Cardiac muscle cell (in vitro differentiated cells and primary cell): ENCODE results near the gene MPZL2. TPM values are rescaled to one million over a fixed set of nuclear protein-coding genes. Genes with fewer than 3 reads are reported as not detected.

Experiments used
- DNase-seq, 2 donors: peaks; one replicate each; pipeline versions ENCODE4 v3.0.0 to v3.0.0-alpha.2; 2010 to 2017; ENCODE audit warnings: low read depth in 1 of 2, low spot score in 1 of 2
- H3K27ac ChIP-seq: fragments of 200-600 bp; sonication (generic); 2 replicates; pipeline ENCODE4 v1.5.1; 2016
- H3K27me3 ChIP-seq: fragments of 200-600 bp; sonication (generic); 2 replicates; pipeline ENCODE4 v1.6.0; 2016; ENCODE audit warnings: control low read depth
- H3K36me3 ChIP-seq: fragments of 200-600 bp; sonication (generic); 2 replicates; pipeline ENCODE4 v1.5.1; 2016; ENCODE audit warnings: control low read depth
- H3K4me1 ChIP-seq: fragments of 200-600 bp; sonication (generic); 2 replicates; pipeline ENCODE4 v1.8.1; 2017; ENCODE audit warnings: low read depth, mild to moderate bottlenecking, mixed run types
- H3K4me3 ChIP-seq: fragments of 200-600 bp; sonication (generic); 2 replicates; pipeline ENCODE4 v1.5.1; 2016; ENCODE audit warnings: mild to moderate bottlenecking
- H3K9me3 ChIP-seq: fragments of 200-600 bp; sonication (generic); 2 replicates; pipeline ENCODE4 v1.5.1; 2017; ENCODE audit warnings: low read depth, mild to moderate bottlenecking, control low read depth
- CTCF ChIP-seq: IDR thresholded peaks from 2 replicates; pipeline ENCODE4 v1.5.1; 2012; ENCODE audit warnings: low read depth, mild to moderate bottlenecking, low read length
- polyA plus RNA-seq: library from polyadenylated mRNA; unstranded; fragments of >200 nt; fragmentation: Nextera tagmentation; extraction: Ambion mirVana; gene quantifications from 2 replicates; pipeline ENCODE4 v1.2.1, GENCODE V29; 2016
- total RNA-seq: library from RNA; depleted of rRNA; stranded (reverse); fragments of >200 nt; gene quantifications from 2 replicates; pipeline ENCODE4 v1.2.3, GENCODE V29; 2016

MPZL2 gene
- total and polyA plus RNA-seq, 2 experiments from 2014 or later, result 0.13 TPM; not detected in 1

GRCh38 chr11:118275176-118275575 is 11.1 kb upstream of the MPZL2 start:
- Histone ChIP-seq H3K36me3 (no peaks in the 10 kb centered on the region), H3K27me3 (peaks cover 41% of the 10 kb centered on the region), H3K27ac (no peak overlapping the region), H3K4me3 (no peak overlapping the region), H3K4me1 (no peaks in the 10 kb centered on the region), H3K9me3 (no peaks in the 10 kb centered on the region)
- peak in 1 of 2 donors; percentile 64 for DNase-seq
- TF ChIP-seq CTCF, result no peak

- no peaks in the 10 kb centered on the region for H3K9me3 ChIP-seq
- no peak overlapping the region for H3K27ac ChIP-seq
- DNase-seq, result no peak
- no peak for TF ChIP-seq CTCF
- H3K36me3 ChIP-seq, result no peaks in the 10 kb centered on the region
- H3K4me3 ChIP-seq, result no peak overlapping the region
- H3K27me3 ChIP-seq, result peaks cover 51% of the 10 kb centered on the region
- H3K4me1 ChIP-seq, result no peaks in the 10 kb centered on the region
Observed at GRCh38 chr11:118274186-118274585, 10.1 kb upstream of the MPZL2 start.

GRCh38 chr11:118272001-118272400 is 7.9 kb upstream of the MPZL2 start:
- H3K27ac ChIP-seq, result no peak overlapping the region
- H3K27me3 ChIP-seq, result peaks cover 67% of the 10 kb centered on the region
- DNase-seq, result no peak

GRCh38 chr11:118267486-118267885 is 3.4 kb upstream of the MPZL2 start:
- Histone ChIP-seq H3K9me3 (no peaks in the 10 kb centered on the region), H3K4me3 (no peak overlapping the region), H3K27me3 (peaks cover 76% of the 10 kb centered on the region), H3K36me3 (no peaks in the 10 kb centered on the region), H3K27ac (no peak overlapping the region), H3K4me1 (no peaks in the 10 kb centered on the region)
- DNase-seq, result no peak
- no peak for TF ChIP-seq CTCF

More at GRCh38 chr11:118272001-118272400, 7.9 kb upstream of the MPZL2 start:
- Histone ChIP-seq H3K4me1 (no peaks in the 10 kb centered on the region), H3K4me3 (no peak overlapping the region), H3K36me3 (no peaks in the 10 kb centered on the region), H3K9me3 (no peaks in the 10 kb centered on the region)
- no peak for TF ChIP-seq CTCF

GRCh38 chr11:118265954-118266353 is 1.9 kb upstream of the MPZL2 start:
- H3K4me1 ChIP-seq, result no peaks in the 10 kb centered on the region
- no peaks in the 10 kb centered on the region for H3K36me3 ChIP-seq
- H3K4me3 ChIP-seq, result no peak overlapping the region
- no peaks in the 10 kb centered on the region for H3K9me3 ChIP-seq
- H3K27ac ChIP-seq, result no peak overlapping the region
- H3K27me3 ChIP-seq, result peaks cover 92% of the 10 kb centered on the region
- DNase-seq, result no peak
- no peak for TF ChIP-seq CTCF
